WERI-Rb-1 (cell line): ENCODE data around the gene PAXX.

Experiments
- DNase-seq: peaks from one replicate; pipeline ENCODE4 v3.0.0-alpha.2; 2020
- H3K27ac ChIP-seq: fragments of 250-450 bp; sonication (Bioruptor Pico); 2 replicates; pipeline ENCODE4 v1.5.1; 2020; ENCODE audit warnings: mild to moderate bottlenecking, moderate library complexity
- H3K27me3 ChIP-seq: fragments of 250-450 bp; sonication (Bioruptor Pico); 2 replicates; pipeline ENCODE4 v1.5.1; 2021; ENCODE audit warnings: mild to moderate bottlenecking, low read depth, moderate library complexity; ENCODE audit not compliant: insufficient read depth, severe bottlenecking
- H3K36me3 ChIP-seq: fragments of 250-450 bp; sonication (Bioruptor Pico); 2 replicates; pipeline ENCODE4 v1.5.1; 2020; ENCODE audit warnings: mild to moderate bottlenecking, moderate library complexity
- H3K4me3 ChIP-seq: 2 replicates; pipeline ENCODE4 v1.5.1; 2011; ENCODE audit warnings: low read depth, mild to moderate bottlenecking, control low read depth, low read length
- H3K9me3 ChIP-seq: fragments of 250-450 bp; sonication (Bioruptor Pico); 2 replicates; pipeline ENCODE4 v1.5.1; 2021; ENCODE audit warnings: mild to moderate bottlenecking, moderate library complexity; ENCODE audit not compliant: severe bottlenecking
- CTCF ChIP-seq: IDR thresholded peaks from 2 replicates; pipeline ENCODE4 v1.5.1; 2011; ENCODE audit warnings: low read depth, mild to moderate bottlenecking, control low read depth, inconsistent platforms, low read length

Gene PAXX

GRCh38 chr9:137009938-137010732, 17.9 kb downstream of the PAXX start:
- no peak for DNase-seq
- Histone ChIP-seq H3K36me3 (peaks cover 18% of the 10 kb centered on the region), H3K9me3 (no peaks in the 10 kb centered on the region), H3K4me3 (no peak overlapping the region), H3K27ac (no peak overlapping the region), H3K27me3 (no peaks in the 10 kb centered on the region)
- TF ChIP-seq CTCF = no peak

GRCh38 chr9:137011156-137011555, 18.9 kb downstream of the PAXX start:
- no peak for DNase-seq
- peaks cover 26% of the 10 kb centered on the region for H3K36me3 ChIP-seq
- no peak overlapping the region for H3K27ac ChIP-seq
- no peaks in the 10 kb centered on the region for H3K27me3 ChIP-seq
- no peaks in the 10 kb centered on the region for H3K9me3 ChIP-seq
- TF ChIP-seq CTCF = no peak
- no peak overlapping the region for H3K4me3 ChIP-seq

- Histone ChIP-seq H3K36me3 (peaks cover 34% of the 10 kb centered on the region), H3K27me3 (no peaks in the 10 kb centered on the region), H3K27ac (no peak overlapping the region), H3K9me3 (no peaks in the 10 kb centered on the region), H3K4me3 (no peak overlapping the region)
- DNase-seq = no peak
- TF ChIP-seq CTCF = no peak
Observed at GRCh38 chr9:137011907-137012675, 19.9 kb downstream of the PAXX start.

- H3K9me3 ChIP-seq = no peaks in the 10 kb centered on the region
- no peak overlapping the region for H3K4me3 ChIP-seq
- no peaks in the 10 kb centered on the region for H3K27me3 ChIP-seq
- no peak overlapping the region for H3K27ac ChIP-seq
- TF ChIP-seq CTCF = no peak
- DNase-seq = no peak
- H3K36me3 ChIP-seq = peaks cover 41% of the 10 kb centered on the region
Observed at GRCh38 chr9:137012694-137013570, 20.7 kb downstream of the PAXX start.

GRCh38 chr9:137013571-137013940, 21.3 kb downstream of the PAXX start:
- H3K27me3 ChIP-seq = no peaks in the 10 kb centered on the region
- no peak overlapping the region for H3K4me3 ChIP-seq
- no peak for TF ChIP-seq CTCF
- H3K36me3 ChIP-seq = peaks cover 43% of the 10 kb centered on the region
- H3K27ac ChIP-seq = no peak overlapping the region
- no peak for DNase-seq
- no peaks in the 10 kb centered on the region for H3K9me3 ChIP-seq
